OCI-LY1 (cell line): ENCODE data around the gene GNAT3.

ENCODE experiments used
- H2AFZ ChIP-seq: fragments of 200-600 bp; sonication (generic), shearing (Covaris generic); 2 replicates; pipeline ENCODE4 v1.6.0; 2014; ENCODE audit warnings: antibody characterized with exemption, mild to moderate bottlenecking, low read length
- H3F3A ChIP-seq: fragments of 200-600 bp; sonication (generic), shearing (Covaris generic); 2 replicates; pipeline ENCODE4 v1.6.0; 2014; ENCODE audit warnings: mild to moderate bottlenecking, antibody characterized with exemption, low read length, moderate library complexity; ENCODE audit not compliant: insufficient read depth
- H3K27ac ChIP-seq: fragments of 200-600 bp; sonication (generic); 2 replicates; pipeline ENCODE4 v1.5.1; 2014; ENCODE audit warnings: low read length, mixed run types, mild to moderate bottlenecking, low read depth; ENCODE audit not compliant: poor library complexity, severe bottlenecking
- H3K27me3 ChIP-seq: fragments of 200-600 bp; sonication (generic); 2 replicates; pipeline ENCODE4 v1.6.0; 2014; ENCODE audit warnings: antibody characterized with exemption, mild to moderate bottlenecking, low read length, moderate library complexity; ENCODE audit not compliant: insufficient read depth
- H3K36me3 ChIP-seq: fragments of 200-600 bp; sonication (generic); 2 replicates; pipeline ENCODE4 v1.6.1; 2014; ENCODE audit warnings: mild to moderate bottlenecking, antibody characterized with exemption, low read length, moderate library complexity, mixed read lengths; ENCODE audit not compliant: insufficient read depth
- H3K4me1 ChIP-seq: fragments of 200-600 bp; sonication (generic); 2 replicates; pipeline ENCODE4 v1.5.1; 2014; ENCODE audit warnings: mild to moderate bottlenecking, low read length, moderate library complexity; ENCODE audit not compliant: insufficient read depth, severe bottlenecking
- H3K4me2 ChIP-seq: fragments of 200-600 bp; sonication (generic), shearing (Covaris generic); 2 replicates; pipeline ENCODE4 v1.6.1; 2014; ENCODE audit warnings: low read length
- H3K4me3 ChIP-seq: fragments of 200-600 bp; sonication (generic); 2 replicates; pipeline ENCODE4 v1.5.1; 2014; ENCODE audit warnings: low read length, low read depth, mild to moderate bottlenecking, mixed read lengths; ENCODE audit not compliant: poor library complexity, severe bottlenecking
- H3K79me2 ChIP-seq: fragments of 200-600 bp; shearing (Covaris generic); 2 replicates; pipeline ENCODE4 v1.6.1; 2016; ENCODE audit warnings: mixed run types, low read length, mixed read lengths; ENCODE audit not compliant: insufficient read depth
- H3K9ac ChIP-seq: fragments of 200-600 bp; sonication (generic), shearing (Covaris generic); 2 replicates; pipeline ENCODE4 v1.6.1; 2014; ENCODE audit warnings: mild to moderate bottlenecking, low read length, mixed read lengths
- H3K9me2 ChIP-seq: fragments of 200-600 bp; sonication (generic), shearing (Covaris generic); 2 replicates; pipeline ENCODE4 v1.6.1; 2014; ENCODE audit warnings: low read depth, mild to moderate bottlenecking, low read length, mixed read lengths
- H3K9me3 ChIP-seq: fragments of 200-600 bp; shearing (Covaris generic); 2 replicates; pipeline ENCODE4 v1.6.1; 2014; ENCODE audit warnings: low read length, mixed read lengths
- H4K20me1 ChIP-seq: fragments of 200-600 bp; sonication (generic), shearing (Covaris generic); 2 replicates; pipeline ENCODE4 v1.6.0; 2016; ENCODE audit warnings: mild to moderate bottlenecking, low read length; ENCODE audit not compliant: insufficient read depth
- CTCF ChIP-seq: fragments of 200-600 bp; sonication (generic), shearing (Covaris generic); IDR thresholded peaks from 2 replicates; pipeline ENCODE4 v1.5.1; 2017; ENCODE audit warnings: mild to moderate bottlenecking, antibody characterized with exemption, low read length, moderate library complexity, mixed read lengths
- EZH2 ChIP-seq: fragments of 200-600 bp; sonication (generic), shearing (Covaris generic); IDR thresholded peaks from 2 replicates; pipeline ENCODE4 v1.8.0; 2017; ENCODE audit warnings: borderline replicate concordance, mixed run types, mild to moderate bottlenecking, antibody characterized with exemption, low read length, moderate library complexity, mixed read lengths

Gene GNAT3

DNA sequence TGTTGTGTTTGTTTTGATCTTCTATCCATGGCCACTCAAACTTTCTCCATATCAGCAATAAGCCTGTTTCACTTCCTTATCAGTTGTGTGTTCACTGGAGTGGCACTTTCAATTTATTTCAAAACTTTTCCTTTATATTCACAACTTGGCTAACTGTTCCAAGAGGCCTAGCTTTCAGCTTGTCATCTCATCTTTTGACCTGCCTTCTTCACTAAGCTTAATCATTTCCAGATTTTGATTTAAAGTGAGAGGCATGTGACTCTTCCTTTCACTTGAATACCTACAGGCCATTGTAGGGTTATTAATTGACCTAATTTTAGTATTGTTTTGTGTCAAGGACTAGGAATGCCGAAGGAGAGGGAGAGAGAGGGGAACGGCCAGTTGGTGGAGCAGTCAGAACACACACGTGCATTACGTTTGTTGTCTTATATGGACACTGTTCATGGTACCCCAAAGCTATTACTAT lies 5.5 kb upstream of the GNAT3 start:
- Histone ChIP-seq H3K27me3 (no peaks in the 10 kb centered on the region; the same call in 1 of the 2 replicates), H3F3A (no peaks in the 10 kb centered on the region)

DNA sequence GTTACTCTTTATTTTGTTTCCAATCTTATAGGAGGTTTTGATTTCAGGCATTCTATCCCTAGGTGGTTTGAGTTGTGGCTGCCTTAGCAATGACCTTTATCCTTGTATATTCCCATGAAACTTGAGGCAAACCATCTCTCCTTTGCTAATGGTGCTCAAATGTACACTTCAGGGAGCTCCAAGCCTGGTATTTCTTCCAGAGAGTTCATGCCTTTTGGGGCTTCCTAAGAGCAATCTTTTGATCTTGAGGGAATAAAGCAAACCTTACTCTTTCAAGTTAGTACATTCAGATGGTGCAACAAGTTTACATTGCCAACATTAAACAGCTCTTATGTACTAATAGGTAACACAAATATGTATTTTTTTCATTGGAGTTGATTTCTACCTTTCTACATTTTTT lies 3.4 kb upstream of the GNAT3 start:
- no peaks in the 10 kb centered on the region for H3K36me3 ChIP-seq
- H2AFZ ChIP-seq: no peak overlapping the region
- no peaks in the 10 kb centered on the region; the same call in 1 of the 2 replicates for H3K27me3 ChIP-seq
- no peaks in the 10 kb centered on the region for H3F3A ChIP-seq
- no peak overlapping the region for H3K27ac ChIP-seq
- H3K4me1 ChIP-seq: no peaks in the 10 kb centered on the region
- no peaks in the 10 kb centered on the region for H3K9me2 ChIP-seq
- TF ChIP-seq CTCF (no peak), EZH2 (no peak)
- H3K4me3 ChIP-seq: no peak overlapping the region
- H3K79me2 ChIP-seq: no peaks in the 10 kb centered on the region
- no peak overlapping the region for H3K4me2 ChIP-seq
- H3K9ac ChIP-seq: no peak overlapping the region
- no peaks in the 10 kb centered on the region for H4K20me1 ChIP-seq
- H3K9me3 ChIP-seq: no peaks in the 10 kb centered on the region

More for the DNA sequence above, 5.5 kb upstream of the GNAT3 start:
- Histone ChIP-seq H3K4me1 (no peaks in the 10 kb centered on the region), H3K79me2 (no peaks in the 10 kb centered on the region), H3K4me2 (no peak overlapping the region), H3K9me2 (no peaks in the 10 kb centered on the region), H3K9ac (no peak overlapping the region), H3K27ac (no peak overlapping the region), H2AFZ (no peak overlapping the region), H4K20me1 (no peaks in the 10 kb centered on the region), H3K9me3 (no peaks in the 10 kb centered on the region), H3K36me3 (no peaks in the 10 kb centered on the region), H3K4me3 (no peak overlapping the region)
- no peak for TF ChIP-seq CTCF
- no peak for TF ChIP-seq EZH2

DNA sequence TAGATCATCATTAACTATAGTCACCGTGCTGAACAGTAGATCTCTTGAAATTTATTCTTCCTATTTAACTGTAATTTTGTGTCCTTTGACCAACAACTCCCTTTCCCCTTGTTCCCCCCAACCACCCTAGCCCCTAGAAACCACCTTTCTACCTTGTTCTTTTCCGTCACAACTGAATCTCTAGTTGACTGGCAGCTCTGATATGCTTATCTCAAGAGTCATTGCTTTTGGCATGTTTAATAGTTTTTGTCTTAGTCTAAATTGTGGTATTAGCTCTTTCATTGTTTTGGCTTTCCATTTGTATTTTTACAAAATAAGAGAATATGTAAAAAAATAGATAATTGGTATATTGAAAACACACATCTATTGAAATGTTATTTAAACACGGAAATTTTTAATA lies 1.8 kb downstream of the GNAT3 start:
- Histone ChIP-seq H3K27me3 (no peaks in the 10 kb centered on the region), H3K9me3 (no peaks in the 10 kb centered on the region), H3K4me2 (no peak overlapping the region), H3K27ac (no peak overlapping the region), H3F3A (no peaks in the 10 kb centered on the region), H4K20me1 (no peaks in the 10 kb centered on the region), H3K4me1 (no peaks in the 10 kb centered on the region), H3K9me2 (no peaks in the 10 kb centered on the region), H3K4me3 (no peak overlapping the region), H3K79me2 (no peaks in the 10 kb centered on the region), H2AFZ (no peak overlapping the region), H3K9ac (no peak overlapping the region), H3K36me3 (no peaks in the 10 kb centered on the region)
- no peak for TF ChIP-seq EZH2
- TF ChIP-seq CTCF: no peak
